ENCODE measurements around the gene MTREX. TPM values are rescaled to one million over a fixed set of nuclear protein-coding genes. Genes with fewer than 3 reads are reported as not detected.

MTREX gene
- polyA plus RNA-seq, 4 donors, result 21.1 to 58.1 (median 37.4) TPM

GRCh38 chr5:55294935-55295334 lies 12.9 kb upstream of the MTREX start:
- H3K4me1 ChIP-seq (ENCODE audit: control insufficient read depth in 3 of 3, insufficient read depth in 2 of 3, low read depth in 1 of 3, low read length in 2 of 3), result peaks cover 0 to 6% (median 0%) of the 10 kb centered on the region in 3 donors
- FAIRE-seq (no peak), DNase-seq (no peak)
- peaks cover 5 to 9% (median 6%) of the 10 kb centered on the region in 3 donors for H3K36me3 ChIP-seq (ENCODE audit: control insufficient read depth in 3 of 3, insufficient read depth in 2 of 3, low read depth in 1 of 3, low read length in 3 of 3)
- H3K27me3 ChIP-seq (ENCODE audit: control insufficient read depth in 3 of 3, insufficient read depth in 3 of 3, low read length in 3 of 3), result no peaks in the 10 kb centered on the region
- no peak overlapping the region for H3K27ac ChIP-seq (ENCODE audit: low read depth in 1 of 3, low read length in 2 of 3)
- no peak overlapping the region for H3K4me3 ChIP-seq (ENCODE audit: low read depth in 1 of 3, low read length in 3 of 3)
- H3K9me3 ChIP-seq (ENCODE audit: control insufficient read depth in 2 of 2, insufficient read depth in 1 of 2, low read depth in 1 of 2, low read length in 1 of 2), result peaks cover 0 to 3% of the 10 kb centered on the region in 2 donors
- 93 to 100% (median 100%) methylated on average over 1 of the region's 1 CpG for WGBS, 3 donors

- Histone ChIP-seq H3K9me3 (ENCODE audit: control insufficient read depth in 2 of 2, insufficient read depth in 1 of 2, low read depth in 1 of 2, low read length in 1 of 2) (peaks cover 0 to 5% of the 10 kb centered on the region in 2 donors), H3K4me3 (ENCODE audit: low read depth in 1 of 3, low read length in 3 of 3) (no peak overlapping the region), H3K27ac (ENCODE audit: low read depth in 1 of 3, low read length in 2 of 3) (no peak overlapping the region), H3K4me1 (ENCODE audit: control insufficient read depth in 3 of 3, insufficient read depth in 2 of 3, low read depth in 1 of 3, low read length in 2 of 3) (peaks cover 6 to 10% (median 6%) of the 10 kb centered on the region in 3 donors), H3K27me3 (ENCODE audit: control insufficient read depth in 3 of 3, insufficient read depth in 3 of 3, low read length in 3 of 3) (no peaks in the 10 kb centered on the region), H3K36me3 (ENCODE audit: control insufficient read depth in 3 of 3, insufficient read depth in 2 of 3, low read depth in 1 of 3, low read length in 3 of 3) (peaks cover 2 to 8% (median 3%) of the 10 kb centered on the region in 3 donors)
- WGBS, 3 donors, result 95 to 100% (median 97%) methylated on average over 2 of the region's 2 CpGs
- no peak for FAIRE-seq
- DNase-seq, result no peak
Measured at GRCh38 chr5:55300890-55301289, 6.9 kb upstream of the MTREX start.

GRCh38 chr5:55303238-55303690 lies 4.5 kb upstream of the MTREX start:
- 61 to 84% (median 70%) methylated on average over 4 of the region's 4 CpGs for WGBS, 3 donors
- H3K27me3 ChIP-seq (ENCODE audit: control insufficient read depth in 3 of 3, insufficient read depth in 3 of 3, low read length in 3 of 3), result no peaks in the 10 kb centered on the region
- H3K4me1 ChIP-seq (ENCODE audit: control insufficient read depth in 3 of 3, insufficient read depth in 2 of 3, low read depth in 1 of 3, low read length in 2 of 3), result peaks cover 10% of the 10 kb centered on the region in 3 donors
- DNase-seq (peak in 1 of 2 donors; percentile 10), FAIRE-seq (no peak)
- H3K9me3 ChIP-seq (ENCODE audit: control insufficient read depth in 2 of 2, insufficient read depth in 1 of 2, low read depth in 1 of 2, low read length in 1 of 2), result peaks cover 0 to 5% of the 10 kb centered on the region in 2 donors
- H3K27ac ChIP-seq (ENCODE audit: low read depth in 1 of 3, low read length in 2 of 3), result no peak overlapping the region
- no peak overlapping the region for H3K4me3 ChIP-seq (ENCODE audit: low read depth in 1 of 3, low read length in 3 of 3)
- H3K36me3 ChIP-seq (ENCODE audit: control insufficient read depth in 3 of 3, insufficient read depth in 2 of 3, low read depth in 1 of 3, low read length in 3 of 3), result peaks cover 2 to 8% (median 3%) of the 10 kb centered on the region in 3 donors

- Histone ChIP-seq H3K4me1 (ENCODE audit: control insufficient read depth in 3 of 3, insufficient read depth in 2 of 3, low read depth in 1 of 3, low read length in 2 of 3) (peaks cover 10 to 14% (median 13%) of the 10 kb centered on the region in 3 donors), H3K27ac (ENCODE audit: low read depth in 1 of 3, low read length in 2 of 3) (no peak overlapping the region), H3K9me3 (ENCODE audit: control insufficient read depth in 2 of 2, insufficient read depth in 1 of 2, low read depth in 1 of 2, low read length in 1 of 2) (peaks cover 0 to 5% of the 10 kb centered on the region in 2 donors), H3K27me3 (ENCODE audit: control insufficient read depth in 3 of 3, insufficient read depth in 3 of 3, low read length in 3 of 3) (no peaks in the 10 kb centered on the region), H3K36me3 (ENCODE audit: control insufficient read depth in 3 of 3, insufficient read depth in 2 of 3, low read depth in 1 of 3, low read length in 3 of 3) (peaks cover 2 to 8% (median 3%) of the 10 kb centered on the region in 3 donors), H3K4me3 (ENCODE audit: low read depth in 1 of 3, low read length in 3 of 3) (no peak overlapping the region)
- FAIRE-seq (no peak), DNase-seq (no peak)
- WGBS, 3 donors, result 89 to 91% (median 89%) methylated on average over 6 of the region's 6 CpGs
Measured at GRCh38 chr5:55304584-55304983, 3.2 kb upstream of the MTREX start.

GRCh38 chr5:55305345-55305744 lies 2.4 kb upstream of the MTREX start:
- no peak overlapping the region for H3K27ac ChIP-seq (ENCODE audit: low read depth in 1 of 3, low read length in 2 of 3)
- no peak for DNase-seq
- no peak overlapping the region for H3K4me3 ChIP-seq (ENCODE audit: low read depth in 1 of 3, low read length in 3 of 3)
- peaks cover 2 to 3% (median 3%) of the 10 kb centered on the region in 3 donors for H3K36me3 ChIP-seq (ENCODE audit: control insufficient read depth in 3 of 3, insufficient read depth in 2 of 3, low read depth in 1 of 3, low read length in 3 of 3)
- no peak for FAIRE-seq
- WGBS, 3 donors, result 71 to 82% (median 80%) methylated on average over 4 of the region's 4 CpGs
- no peaks in the 10 kb centered on the region for H3K27me3 ChIP-seq (ENCODE audit: control insufficient read depth in 3 of 3, insufficient read depth in 3 of 3, low read length in 3 of 3)
- peaks cover 0 to 5% of the 10 kb centered on the region in 2 donors for H3K9me3 ChIP-seq (ENCODE audit: control insufficient read depth in 2 of 2, insufficient read depth in 1 of 2, low read depth in 1 of 2, low read length in 1 of 2)
- H3K4me1 ChIP-seq (ENCODE audit: control insufficient read depth in 3 of 3, insufficient read depth in 2 of 3, low read depth in 1 of 3, low read length in 2 of 3), result peaks cover 10 to 17% (median 15%) of the 10 kb centered on the region in 3 donors

- DNase-seq, result no peak
- no peaks in the 10 kb centered on the region for H3K9me3 ChIP-seq (ENCODE audit: control insufficient read depth in 2 of 2, insufficient read depth in 1 of 2, low read depth in 1 of 2, low read length in 1 of 2)
- 4 to 13% (median 10%) methylated on average over 12 of the region's 12 CpGs for WGBS, 3 donors
- peak overlapping the region; percentile 84 to 96 (median 91) for H3K4me3 ChIP-seq (ENCODE audit: low read depth in 1 of 3, low read length in 3 of 3)
- H3K27me3 ChIP-seq (ENCODE audit: control insufficient read depth in 3 of 3, insufficient read depth in 3 of 3, low read length in 3 of 3), result no peaks in the 10 kb centered on the region
- FAIRE-seq, result no peak
- peaks cover 0 to 5% (median 2%) of the 10 kb centered on the region in 3 donors for H3K36me3 ChIP-seq (ENCODE audit: control insufficient read depth in 3 of 3, insufficient read depth in 2 of 3, low read depth in 1 of 3, low read length in 3 of 3)
- peak overlapping the region; percentile 89 to 98 (median 95) for H3K27ac ChIP-seq (ENCODE audit: low read depth in 1 of 3, low read length in 2 of 3)
- H3K4me1 ChIP-seq (ENCODE audit: control insufficient read depth in 3 of 3, insufficient read depth in 2 of 3, low read depth in 1 of 3, low read length in 2 of 3), result peaks cover 12 to 17% (median 17%) of the 10 kb centered on the region in 3 donors
Measured at GRCh38 chr5:55306641-55307382, 977 bp upstream of the MTREX start.

- Histone ChIP-seq H3K4me1 (ENCODE audit: control insufficient read depth in 3 of 3, insufficient read depth in 2 of 3, low read depth in 1 of 3, low read length in 2 of 3) (peaks cover 10 to 17% (median 16%) of the 10 kb centered on the region in 3 donors), H3K36me3 (ENCODE audit: control insufficient read depth in 3 of 3, insufficient read depth in 2 of 3, low read depth in 1 of 3, low read length in 3 of 3) (peaks cover 0 to 8% (median 2%) of the 10 kb centered on the region in 3 donors), H3K27ac (ENCODE audit: low read depth in 1 of 3, low read length in 2 of 3) (peak overlapping the region; percentile 89 to 98 (median 95)), H3K9me3 (ENCODE audit: control insufficient read depth in 2 of 2, insufficient read depth in 1 of 2, low read depth in 1 of 2, low read length in 1 of 2) (no peaks in the 10 kb centered on the region), H3K27me3 (ENCODE audit: control insufficient read depth in 3 of 3, insufficient read depth in 3 of 3, low read length in 3 of 3) (no peaks in the 10 kb centered on the region), H3K4me3 (ENCODE audit: low read depth in 1 of 3, low read length in 3 of 3) (peak overlapping the region; percentile 84 to 96 (median 91))
- 0% methylated on average over 13 of the region's 13 CpGs for WGBS, 3 donors
- no peak for DNase-seq
- FAIRE-seq, result no peak
Measured at GRCh38 chr5:55308254-55308836, 556 bp downstream of the MTREX start.

- Histone ChIP-seq H3K4me1 (ENCODE audit: control insufficient read depth in 3 of 3, insufficient read depth in 2 of 3, low read depth in 1 of 3, low read length in 2 of 3) (peaks cover 7 to 17% (median 7%) of the 10 kb centered on the region in 3 donors), H3K36me3 (ENCODE audit: control insufficient read depth in 3 of 3, insufficient read depth in 2 of 3, low read depth in 1 of 3, low read length in 3 of 3) (peaks cover 0 to 7% (median 0%) of the 10 kb centered on the region in 3 donors), H3K4me3 (ENCODE audit: low read depth in 1 of 3, low read length in 3 of 3) (no peak overlapping the region), H3K27me3 (ENCODE audit: control insufficient read depth in 3 of 3, insufficient read depth in 3 of 3, low read length in 3 of 3) (no peaks in the 10 kb centered on the region), H3K9me3 (ENCODE audit: control insufficient read depth in 2 of 2, insufficient read depth in 1 of 2, low read depth in 1 of 2, low read length in 1 of 2) (no peaks in the 10 kb centered on the region), H3K27ac (ENCODE audit: low read depth in 1 of 3, low read length in 2 of 3) (no peak overlapping the region)
- FAIRE-seq, result no peak
- 39 to 65% (median 56%) methylated on average over 5 of the region's 5 CpGs for WGBS, 3 donors
- DNase-seq, result peak in 1 of 2 donors; percentile 30
Measured at GRCh38 chr5:55313870-55314617, 6.3 kb downstream of the MTREX start.
